IPS-NIHi7 (cell line): ENCODE measurements around the gene SLC66A2.

Experiments used
- DNase-seq: peaks from one replicate; pipeline ENCODE4 v3.0.0; 2012; ENCODE audit warnings: mixed read lengths; ENCODE audit errors: extremely low spot score

SLC66A2 gene

DNA sequence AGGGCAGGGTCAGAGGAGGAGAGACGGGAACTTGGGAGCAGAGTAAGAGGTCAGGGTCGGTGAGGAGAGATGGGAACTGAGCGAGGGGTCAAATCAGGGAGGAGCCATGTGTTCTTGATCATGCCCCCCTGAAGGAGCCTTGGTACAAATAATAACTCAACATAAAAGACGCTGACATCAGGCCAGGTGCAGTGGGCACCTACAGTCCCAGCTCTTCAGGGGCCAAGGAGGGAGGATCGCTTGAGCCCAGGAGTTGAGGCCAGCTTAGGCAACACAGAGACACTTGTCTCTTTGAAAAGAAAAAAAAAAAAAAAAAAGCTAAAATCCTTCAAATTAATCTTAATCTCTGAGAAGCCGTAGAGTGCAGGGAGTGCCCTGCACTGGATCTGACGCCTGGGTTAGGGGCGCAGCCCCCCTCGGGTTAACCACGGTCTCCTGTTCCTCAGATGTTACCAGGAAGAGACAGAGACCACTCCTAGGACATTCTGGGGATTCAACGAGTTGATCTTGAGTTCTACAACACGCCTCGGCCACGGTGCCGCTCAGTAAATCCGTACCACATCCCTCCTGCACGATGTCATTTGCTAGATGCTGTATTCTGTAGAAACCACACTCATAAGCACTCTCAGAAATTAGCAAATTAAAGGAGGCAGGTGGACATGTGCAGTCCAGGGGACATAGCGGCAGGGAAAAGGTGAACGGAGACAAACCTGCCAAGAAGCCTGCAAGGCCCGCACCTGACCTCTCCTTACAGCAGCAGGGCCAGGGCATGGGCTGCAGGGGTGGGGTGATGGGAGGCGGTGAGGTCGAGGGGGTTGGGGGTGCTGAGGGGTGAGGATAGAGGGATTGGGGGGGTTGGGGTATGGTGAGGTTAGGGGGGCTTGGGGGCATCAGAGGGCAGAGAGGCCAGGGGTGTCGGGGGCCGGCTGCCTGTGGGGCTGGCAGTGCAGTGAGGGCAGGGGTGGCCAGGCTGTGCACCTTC, 29.2 kb downstream of the SLC66A2 start:
- no peak for DNase-seq

GRCh38 chr18:79919089-79919488, 32.4 kb downstream of the SLC66A2 start:
- no peak for DNase-seq

DNA sequence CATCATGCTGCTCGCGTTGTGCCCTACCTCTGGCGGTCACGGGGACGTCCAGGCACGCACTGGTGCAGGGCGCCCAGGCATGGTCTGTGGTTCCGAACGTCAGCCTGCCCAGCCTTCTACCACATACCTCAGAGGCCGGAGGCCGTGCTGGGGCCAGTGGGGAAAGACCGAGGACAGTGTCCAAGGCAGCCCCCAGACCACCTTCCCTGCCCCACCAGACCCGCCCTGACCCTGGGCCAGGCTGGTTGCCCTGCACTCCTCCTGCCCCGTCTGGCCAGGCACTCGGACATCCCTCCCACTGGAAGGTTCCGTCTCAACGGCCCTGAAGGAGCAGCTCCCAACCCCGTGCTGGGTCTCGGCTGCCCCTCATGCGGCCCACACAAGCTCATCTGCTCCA, 32.8 kb downstream of the SLC66A2 start:
- DNase-seq, result no peak

DNA sequence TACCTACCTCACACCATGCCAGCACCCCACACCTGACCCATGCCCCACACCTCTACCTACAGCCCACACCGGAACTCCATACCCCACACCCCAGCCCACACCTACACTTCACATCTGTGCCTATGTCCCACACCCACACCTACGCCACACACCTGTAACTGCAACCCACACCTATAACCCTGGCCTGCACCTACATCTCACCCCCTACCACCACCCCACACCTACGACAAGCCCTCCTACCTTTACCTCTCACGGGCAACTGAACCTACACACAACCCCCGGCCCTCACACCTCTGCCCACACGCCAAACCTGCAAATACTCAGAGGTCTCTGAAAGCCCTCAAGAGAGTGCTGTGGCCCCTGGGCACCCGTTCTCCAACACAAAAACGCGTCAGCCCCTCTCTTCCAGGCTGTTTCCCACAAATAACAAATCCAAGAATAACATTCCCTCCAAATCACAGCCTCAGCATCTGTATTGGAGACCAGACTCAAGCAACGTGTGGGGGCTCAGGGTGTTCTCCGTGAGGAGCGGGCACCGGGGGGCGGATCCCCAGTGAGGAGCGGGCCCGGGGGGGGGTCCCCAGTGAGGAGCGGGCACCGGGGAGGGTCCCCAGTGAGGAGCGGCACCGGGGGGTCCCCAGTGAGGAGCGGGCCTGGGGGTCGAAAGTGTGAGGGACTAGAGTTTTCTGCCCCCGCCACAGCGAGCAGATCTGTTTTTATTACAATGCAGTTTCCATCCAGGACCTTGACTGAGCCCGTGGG, 33.4 kb downstream of the SLC66A2 start:
- no peak for DNase-seq

DNA sequence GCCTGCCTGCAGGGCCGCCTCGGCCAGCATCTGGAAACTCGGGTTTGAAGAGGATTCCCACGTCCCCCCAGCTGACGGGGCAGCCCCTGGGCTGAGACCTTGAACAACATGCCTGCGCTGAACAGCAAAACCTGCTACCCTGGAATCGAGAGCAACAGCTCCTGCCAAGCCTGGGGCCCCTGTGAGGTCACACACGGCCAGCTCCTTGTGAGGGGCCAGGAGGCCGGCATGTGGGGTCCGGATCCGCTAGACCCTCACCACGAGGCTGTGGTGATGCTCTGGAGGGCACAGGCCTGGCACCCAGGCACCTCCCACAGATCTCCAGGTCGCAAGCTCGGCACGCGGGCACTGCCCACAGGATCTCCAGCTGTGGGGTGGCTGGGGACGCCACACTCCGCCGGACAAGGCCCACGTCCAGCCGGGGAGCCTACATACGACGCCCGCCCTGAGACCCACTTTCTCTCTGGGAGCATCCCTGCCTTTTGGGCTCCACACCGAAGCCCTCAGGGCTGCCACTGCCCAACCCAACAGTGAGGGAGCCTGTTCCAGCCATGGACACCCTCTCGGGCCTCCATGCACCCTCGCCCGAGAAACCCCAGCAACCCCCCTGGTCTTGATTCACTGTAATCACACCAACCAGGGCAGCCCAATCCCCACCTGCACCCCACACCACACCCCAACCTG, 34.1 kb downstream of the SLC66A2 start:
- no peak for DNase-seq

- DNase-seq, result no peak
Measured at GRCh38 chr18:79916546-79917168, 34.8 kb downstream of the SLC66A2 start.

DNA sequence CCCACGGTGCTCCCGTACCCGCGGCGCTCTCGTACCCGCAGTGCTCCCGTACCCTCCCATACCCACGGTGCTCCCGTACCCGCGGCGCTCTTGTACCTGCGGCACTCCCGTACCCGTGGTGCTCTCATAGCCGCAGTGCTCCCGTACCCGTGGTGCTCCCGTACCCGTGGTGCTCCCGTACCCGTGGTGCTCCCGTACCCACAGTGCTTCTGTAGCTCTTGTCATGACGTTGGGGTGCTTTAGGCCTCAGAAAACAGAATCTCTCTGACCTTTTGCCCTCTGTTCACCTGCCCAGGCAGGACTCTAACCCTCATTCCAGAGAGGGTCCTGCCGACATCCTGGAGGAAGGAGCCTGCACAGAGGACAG, 35.3 kb downstream of the SLC66A2 start:
- no peak for DNase-seq

GRCh38 chr18:79915161-79916127, 36.0 kb downstream of the SLC66A2 start:
- DNase-seq, result peak; percentile 44

DNA sequence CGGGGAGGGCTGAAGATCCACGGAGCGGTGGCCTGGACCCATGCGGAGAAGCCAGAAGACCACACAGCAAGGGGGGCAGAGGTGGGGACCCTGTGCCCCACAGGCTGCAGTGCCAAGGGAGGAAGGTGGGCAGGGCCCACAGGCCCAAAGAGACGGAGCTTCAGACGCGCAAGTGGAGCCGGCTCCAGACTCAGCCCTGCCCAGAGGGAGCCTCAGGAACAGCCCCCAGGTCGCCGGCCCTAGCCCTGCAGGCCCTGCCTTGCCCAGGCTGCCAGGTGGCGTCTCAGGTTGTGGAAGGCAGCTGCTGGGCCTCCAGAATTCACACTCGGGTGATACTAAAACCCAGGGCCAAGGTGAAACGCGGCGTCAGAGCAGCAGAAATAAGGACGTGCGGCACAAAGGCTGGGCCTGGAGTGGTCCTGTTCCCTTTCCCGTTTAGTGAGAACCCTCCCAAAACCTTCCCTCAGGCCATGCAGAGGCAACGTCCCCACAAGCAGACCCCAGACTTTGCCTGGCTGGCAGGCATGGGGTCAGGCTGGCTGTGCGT, 36.8 kb downstream of the SLC66A2 start:
- DNase-seq, result peak; percentile 10

DNA sequence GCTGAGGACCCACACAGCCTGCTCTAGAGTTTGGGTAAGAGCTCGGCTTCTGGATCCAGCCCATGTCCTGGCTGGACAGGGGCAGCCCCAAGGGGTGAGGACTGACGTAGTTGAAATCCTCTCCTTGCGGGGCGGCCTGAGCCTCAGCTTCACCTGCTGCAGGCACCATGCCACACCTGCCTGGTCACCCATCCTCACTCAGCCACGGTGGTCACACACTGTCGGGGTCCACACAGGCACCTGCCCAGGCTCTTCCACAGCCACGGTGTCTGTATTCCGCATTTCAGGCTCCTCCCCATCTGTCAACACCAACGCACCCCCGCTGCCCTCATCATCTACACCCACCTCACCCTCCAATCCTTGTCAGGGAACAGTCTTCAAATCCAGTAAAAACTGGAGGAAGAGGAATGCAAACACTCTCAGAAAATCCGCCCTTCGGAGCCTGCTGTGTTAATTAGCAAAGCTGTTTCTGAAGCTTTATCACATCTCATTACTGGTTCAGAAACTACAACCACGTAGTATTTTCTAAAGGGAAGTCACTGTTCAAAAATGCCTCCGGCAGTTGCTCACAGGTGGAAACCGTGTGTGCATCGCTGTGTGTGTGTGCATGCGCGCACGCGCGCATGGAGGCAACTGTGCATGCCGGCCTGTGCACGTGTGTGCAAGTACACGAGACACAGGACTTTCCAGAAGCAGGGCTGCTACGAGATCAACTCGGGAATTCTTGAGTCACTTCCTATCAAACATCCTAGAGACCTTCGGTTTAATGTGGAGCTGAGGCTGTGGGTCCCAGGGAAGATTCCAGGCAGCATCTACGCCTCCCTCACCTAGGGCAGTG, 38.2 kb downstream of the SLC66A2 start:
- peak; percentile 8 for DNase-seq

DNA sequence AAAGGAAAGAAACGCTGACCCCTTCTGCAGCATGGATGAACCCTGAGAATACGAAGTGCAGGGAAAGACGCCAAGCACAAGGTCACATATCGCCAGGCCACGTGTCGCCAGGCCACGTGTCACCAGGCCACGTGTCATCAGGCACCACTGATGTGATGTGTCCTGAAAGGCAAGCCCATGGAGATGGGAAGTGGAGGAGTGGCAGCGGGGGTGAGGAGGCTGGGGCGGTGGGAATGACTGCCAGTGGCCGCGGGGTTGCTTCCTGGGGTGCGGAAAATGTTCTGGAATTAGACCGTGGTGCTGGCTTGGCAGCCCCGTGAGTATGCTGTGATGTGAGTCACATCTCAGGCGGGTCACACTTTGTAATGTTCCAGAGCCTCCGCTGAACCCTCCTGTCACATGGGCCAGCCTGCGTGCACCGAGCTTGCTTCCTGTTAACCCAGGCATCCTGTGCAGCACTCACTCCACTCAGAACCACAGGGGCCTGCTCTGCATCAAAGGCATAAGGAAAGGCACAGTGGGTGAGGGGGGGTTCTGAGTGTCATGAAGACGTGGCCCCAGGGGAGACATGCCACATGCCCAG, 39.0 kb downstream of the SLC66A2 start:
- DNase-seq, result no peak

- peak; percentile 67 for DNase-seq
Measured at GRCh38 chr18:79911344-79912270, 39.8 kb downstream of the SLC66A2 start.

DNA sequence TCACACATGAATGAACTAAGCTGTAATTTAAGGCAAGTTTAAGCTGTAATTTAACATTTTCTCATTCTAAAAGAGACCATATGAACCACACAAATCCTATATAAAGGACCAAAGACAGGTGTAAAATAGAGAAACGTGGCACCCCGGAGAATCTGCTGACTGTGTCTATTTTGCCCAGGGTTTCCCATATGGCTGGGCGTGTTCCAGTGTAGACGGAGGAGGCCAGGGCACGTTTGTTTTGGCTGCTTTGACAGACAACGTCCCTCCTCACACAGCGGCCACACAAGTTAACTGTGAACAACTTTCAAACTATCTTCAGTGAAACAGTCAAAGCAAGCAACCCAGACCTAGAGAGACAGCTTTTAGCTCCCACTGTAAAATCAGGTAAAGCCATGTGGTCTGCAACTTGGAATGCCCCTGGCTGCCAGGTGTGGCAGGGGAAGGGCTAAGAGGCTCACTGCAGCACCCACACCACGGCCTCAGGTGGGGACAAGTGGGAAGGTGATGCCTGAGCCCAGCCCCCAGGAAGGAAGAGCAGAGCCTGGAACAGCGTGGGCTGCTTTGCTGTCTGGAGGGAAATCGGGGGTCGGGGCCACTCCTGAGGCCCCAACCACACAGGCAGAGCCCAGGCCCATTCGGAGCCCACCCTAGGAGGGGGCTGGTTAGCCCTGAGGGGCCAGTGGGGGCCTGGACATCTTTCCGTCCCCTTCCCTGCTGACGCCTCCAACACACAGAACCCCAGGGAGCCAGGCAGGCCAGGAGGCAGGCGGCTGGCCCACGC, 40.7 kb downstream of the SLC66A2 start:
- DNase-seq, result no peak

- no peak for DNase-seq
Measured at GRCh38 chr18:79906706-79907105, 44.7 kb downstream of the SLC66A2 start.

DNA sequence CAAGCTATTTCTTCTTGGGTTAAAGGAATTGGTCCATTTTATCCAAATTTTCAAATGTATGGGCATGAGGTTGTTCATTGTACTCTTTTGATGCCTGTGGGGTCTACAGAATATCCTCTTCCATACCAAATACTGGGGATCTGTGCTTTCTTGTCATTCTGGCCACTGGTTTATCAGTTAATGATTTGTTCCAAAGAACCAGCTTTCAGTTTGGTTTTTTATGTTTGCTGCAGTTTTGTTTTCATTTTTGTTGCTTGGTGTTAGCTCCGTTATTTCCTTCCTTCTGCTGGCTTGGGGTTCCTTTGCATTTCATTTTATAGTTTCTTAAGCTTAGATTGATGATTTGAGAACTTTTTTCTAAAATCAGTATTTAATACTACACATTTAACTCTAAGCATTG, 45.5 kb downstream of the SLC66A2 start:
- no peak for DNase-seq

DNA sequence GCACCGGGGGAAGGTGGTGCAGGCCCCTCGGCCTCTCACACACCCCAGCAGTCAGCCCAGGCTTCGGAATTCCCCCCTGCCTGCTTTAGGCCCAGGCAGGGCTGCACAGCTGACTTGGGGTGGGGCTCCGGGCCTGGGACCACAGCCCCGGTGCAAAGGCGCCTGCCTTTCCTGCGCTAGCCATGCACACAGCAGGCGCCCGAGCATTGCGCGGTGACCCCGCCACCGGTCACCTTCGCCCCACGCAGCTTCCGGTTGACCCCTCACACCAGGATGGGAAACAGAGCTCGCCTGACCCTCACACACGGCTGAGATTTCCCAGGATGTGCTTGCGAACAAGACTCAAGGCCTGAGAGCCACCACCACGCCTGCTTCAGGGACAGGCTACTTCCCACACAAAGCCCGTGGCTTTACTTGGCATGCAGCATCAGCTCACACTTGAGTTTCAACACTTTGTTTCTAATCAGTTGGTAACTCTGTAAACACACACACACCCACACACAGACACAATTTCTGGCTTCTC, 46.0 kb downstream of the SLC66A2 start:
- DNase-seq, result no peak
